GM19238 (cell line): Measurements from ENCODE around the gene NRSN2.
"Not testable (repeated sequence)": the region's sequence is repeated elsewhere in the genome, so short reads cannot be mapped to it uniquely, and the experiment has no call there.

Source experiments
- DNase-seq: peaks from one replicate; pipeline ENCODE4 v3.0.0; 2011; ENCODE audit warnings: low spot score; ENCODE audit not compliant: insufficient read length

Gene NRSN2

GRCh38 chr20:353166-353565, 6.3 kb downstream of the NRSN2 start:
- no peak for DNase-seq

- peak; percentile 85 for DNase-seq
These were observed 7.5 kb downstream of the NRSN2 start for GRCh38 chr20:354298-354977.

- DNase-seq = not testable (repeated sequence)
These were observed 9.2 kb downstream of the NRSN2 start for GRCh38 chr20:356154-356553.

- DNase-seq = no peak
These were observed 9.8 kb downstream of the NRSN2 start for GRCh38 chr20:356745-357144.

GRCh38 chr20:358891-359555, 12.1 kb downstream of the NRSN2 start:
- no peak for DNase-seq

GRCh38 chr20:361561-361960, 14.7 kb downstream of the NRSN2 start:
- no peak for DNase-seq

GRCh38 chr20:362271-363254, 15.7 kb downstream of the NRSN2 start:
- DNase-seq = no peak

- no peak for DNase-seq
These were observed 16.6 kb downstream of the NRSN2 start for GRCh38 chr20:363319-364078.

GRCh38 chr20:364905-365794, 18.2 kb downstream of the NRSN2 start:
- DNase-seq = no peak

- DNase-seq = no peak
These were observed 19.3 kb downstream of the NRSN2 start for GRCh38 chr20:366041-366718.

- no peak for DNase-seq
These were observed 20.0 kb downstream of the NRSN2 start for GRCh38 chr20:366719-367485.

- DNase-seq = no peak
These were observed 20.6 kb downstream of the NRSN2 start for GRCh38 chr20:367486-367887.

GRCh38 chr20:368915-369314, 22.0 kb downstream of the NRSN2 start:
- no peak for DNase-seq

- no peak for DNase-seq
These were observed 23.3 kb downstream of the NRSN2 start for GRCh38 chr20:370151-370600.

GRCh38 chr20:370977-371754, 24.3 kb downstream of the NRSN2 start:
- DNase-seq = no peak

- DNase-seq = no peak
These were observed 25.0 kb downstream of the NRSN2 start for GRCh38 chr20:371755-372542.

GRCh38 chr20:372543-373082, 25.7 kb downstream of the NRSN2 start:
- DNase-seq = not testable (repeated sequence)
